ENCODE results near the gene CAPS. TPM values are rescaled to one million over a fixed set of nuclear protein-coding genes. Genes with fewer than 3 reads are reported as not detected.

Gene CAPS
- total RNA-seq, 1 experiment from 2014 or later, result 5.3 TPM

GRCh38 chr19:5907241-5907640 is 6.8 kb upstream of the CAPS start (continued):
- no peak for TF ChIP-seq ATF6 (CRISPR knock-in tag; IDR thresholded peaks at IDR 0.05)
- no peak for TF ChIP-seq FOXJ3 (CRISPR knock-in tag; IDR thresholded peaks at IDR 0.05; ENCODE audit: borderline replicate concordance)
- no peak for TF ChIP-seq PREB (CRISPR knock-in tag; IDR thresholded peaks at IDR 0.05; ENCODE audit: borderline replicate concordance)
- TF ChIP-seq CTCF (IDR thresholded peaks at IDR 0.05), result no peak

GRCh38 chr19:5908773-5909442 is 5.1 kb upstream of the CAPS start:
- Mint-ChIP-seq H3K9me3 (no peaks in the 10 kb centered on the region), H3K36me3 (no peaks in the 10 kb centered on the region), H3K27ac (no peak overlapping the region), H3K4me1 (no peaks in the 10 kb centered on the region), H3K4me3 (no peak overlapping the region), H3K27me3 (ENCODE audit: low read depth) (no peaks in the 10 kb centered on the region)
- no peak for TF ChIP-seq RORB (CRISPR knock-in tag; IDR thresholded peaks at IDR 0.05)
- no peak for TF ChIP-seq ZNF317 (CRISPR knock-in tag; IDR thresholded peaks at IDR 0.05; ENCODE audit: borderline replicate concordance, low read depth)
- no peak for TF ChIP-seq FOXP1 (CRISPR knock-in tag; IDR thresholded peaks at IDR 0.05; ENCODE audit: borderline replicate concordance)
- ATAC-seq (no peak), DNase-seq (ENCODE audit: low spot score) (no peak)
- POLR2A ChIA-PET, result no interaction called here
- CTCF ChIA-PET, result interaction anchor here (0.6 to 2.2 kb wide), 4 partner anchors 10 to 105 kb away, joined by 3 to 10 read pairs (median 4); no protein-coding TSS in a partner anchor

- DNase-seq (ENCODE audit: low spot score) (no peak), ATAC-seq (no peak)
- Mint-ChIP-seq H3K27ac (no peak overlapping the region), H3K36me3 (no peaks in the 10 kb centered on the region), H3K4me3 (no peak overlapping the region), H3K27me3 (ENCODE audit: low read depth) (no peaks in the 10 kb centered on the region), H3K4me1 (no peaks in the 10 kb centered on the region), H3K9me3 (no peaks in the 10 kb centered on the region)
- POLR2A ChIA-PET, result no interaction called here
- CTCF ChIA-PET, result no interaction called here
- TF ChIP-seq ZNF671 (CRISPR knock-in tag; IDR thresholded peaks at IDR 0.05), result no peak
These were observed 3.5 kb upstream of the CAPS start for GRCh38 chr19:5910638-5910907.

- Mint-ChIP-seq H3K4me3 (no peak overlapping the region), H3K27me3 (ENCODE audit: low read depth) (no peaks in the 10 kb centered on the region), H3K9me3 (no peaks in the 10 kb centered on the region), H3K27ac (no peak overlapping the region), H3K36me3 (peaks cover under 1% of the 10 kb centered on the region; the same call in 1 of the 2 replicates), H3K4me1 (no peaks in the 10 kb centered on the region)
- ChIA-PET CTCF (no interaction called here), POLR2A (no interaction called here)
- TF ChIP-seq GRHL2 (CRISPR knock-in tag; IDR thresholded peaks at IDR 0.05; ENCODE audit: insufficient replicate concordance, severe bottlenecking) (no peak), TCF7 (CRISPR knock-in tag; IDR thresholded peaks at IDR 0.05; ENCODE audit: low read depth) (no peak), SOX15 (CRISPR knock-in tag; IDR thresholded peaks at IDR 0.05) (no peak), GABPB1 (CRISPR knock-in tag; IDR thresholded peaks at IDR 0.05) (no peak), NR3C1 (CRISPR knock-in tag; conservative IDR thresholded peaks at IDR 0.05; ENCODE audit: low read depth) (no peak), TP53 (CRISPR knock-in tag; IDR thresholded peaks at IDR 0.05) (no peak), MAX (CRISPR knock-in tag; IDR thresholded peaks at IDR 0.05) (no peak), NFATC4 (CRISPR knock-in tag; IDR thresholded peaks at IDR 0.05) (no peak), ERG (CRISPR knock-in tag; IDR thresholded peaks at IDR 0.05) (no peak), ATF1 (CRISPR knock-in tag; IDR thresholded peaks at IDR 0.05) (no peak), SP1 (CRISPR knock-in tag; conservative IDR thresholded peaks at IDR 0.05) (no peak)
- DNase-seq (ENCODE audit: low spot score) (no peak), ATAC-seq (no peak)
These were observed 2.7 kb upstream of the CAPS start for GRCh38 chr19:5911366-5911765.
